Panc1 (cell line): ENCODE measurements around the gene GLT1D1. TPM values are rescaled to one million over a fixed set of nuclear protein-coding genes. Genes with fewer than 3 reads are reported as not detected.

Experiments
- ATAC-seq: fragments of 200-7000 bp; cut with Tn5 transposase; 2 replicates; pipeline ENCODE4 v1.9.1; 2020; ENCODE audit warnings: mild to moderate bottlenecking, moderate library complexity
- BruUV-seq: library from RNA; stranded (reverse); fragments of 400-500 nt; replicated peaks from 2 replicates; lab custom pipeline; 2021; lab: Mats Ljungman, UMichigan
- CTCF ChIA-PET: fragments of 300-600 bp; sonication (Branson Sonifier 250); formaldehyde crosslinking; loops from one replicate; lab custom pipeline; 2022; ENCODE audit warnings: antibody characterized with exemption; lab: Charles Lee
- POLR2A ChIA-PET: fragments of 300-600 bp; sonication (Branson Sonifier 250); formaldehyde crosslinking; loops from one replicate; lab custom pipeline; 2022; ENCODE audit warnings: antibody characterized with exemption; lab: Charles Lee
- DNase-seq: peaks from one replicate; pipeline ENCODE4 v3.0.0-alpha.2; 2010; ENCODE audit warnings: low read depth, low spot score
- H3K27ac ChIP-seq: 2 replicates; pipeline ENCODE4 v1.5.1; 2011; ENCODE audit warnings: mild to moderate bottlenecking, low read length, inconsistent platforms
- H3K27me3 ChIP-seq: fragments of 200-500 bp; sonication (Bioruptor generic); 2 replicates; pipeline ENCODE4 v1.6.0; 2014; ENCODE audit warnings: low read length, inconsistent platforms; ENCODE audit not compliant: control insufficient read depth, insufficient read depth
- H3K36me3 ChIP-seq: fragments of 200-500 bp; sonication (Bioruptor generic); 2 replicates; pipeline ENCODE4 v1.5.1; 2014; ENCODE audit warnings: inconsistent platforms, mild to moderate bottlenecking, low read length, moderate library complexity; ENCODE audit not compliant: control insufficient read depth, insufficient read depth
- H3K4me1 ChIP-seq: 2 replicates; pipeline ENCODE4 v1.5.1; 2011; ENCODE audit warnings: inconsistent platforms, mild to moderate bottlenecking, low read length, moderate library complexity; ENCODE audit not compliant: control insufficient read depth, insufficient read depth
- H3K4me3 ChIP-seq, 2 experiments: 2 replicates each; pipeline ENCODE4 v1.5.1; 2011 to 2012; ENCODE audit warnings: low read depth in 2 of 2, low read length in 2 of 2, mild to moderate bottlenecking in 2 of 2, inconsistent platforms in 1 of 2, moderate library complexity in 1 of 2
- H3K9me3 ChIP-seq: fragments of 200-500 bp; sonication (Bioruptor generic); 2 replicates; pipeline ENCODE4 v1.5.1; 2014; ENCODE audit warnings: low read depth, mild to moderate bottlenecking, inconsistent platforms, low read length, moderate library complexity; ENCODE audit not compliant: control insufficient read depth, insufficient read depth
- CTCF ChIP-seq: fragments of 450-650 bp; IDR thresholded peaks from 2 replicates; pipeline ENCODE4 v1.5.1; 2017; ENCODE audit warnings: mild to moderate bottlenecking
- POLR2AphosphoS5 ChIP-seq: IDR thresholded peaks from 2 replicates; pipeline ENCODE4 v1.6.1; 2012; ENCODE audit warnings: mild to moderate bottlenecking, low read depth, low read length, moderate library complexity
- SIN3A ChIP-seq: IDR thresholded peaks from 2 replicates; pipeline ENCODE4 v1.6.1; 2012; ENCODE audit warnings: low read depth, mild to moderate bottlenecking, low read length, moderate library complexity, borderline replicate concordance; ENCODE audit not compliant: insufficient read depth
- TCF7L2 ChIP-seq: IDR thresholded peaks from 2 replicates; pipeline ENCODE4 v1.6.1; 2011; ENCODE audit warnings: mild to moderate bottlenecking, low read depth, low read length, inconsistent platforms
- in situ Hi-C: cut with HindIII; loops from 2 replicates; pipeline ENCODE4 v1.10.0; 2016; ENCODE audit warnings: low sequenced_read_pairs, low pct_unique_long_range_greater_than_20kb
- intact Hi-C: fragments of 100-400 bp; cut with micrococcal nuclease; formaldehyde crosslinking; loops from one replicate; pipeline ENCODE4 v1.10.0; 2022; ENCODE audit not compliant: unreplicated experiment
- total RNA-seq: library from RNA; stranded (reverse); gene quantifications from one replicate; pipeline ENCODE4 v1.2.1, GENCODE V29; 2021; ENCODE audit not compliant: unreplicated experiment
- TF ChIP-seq, protein P1 (sequence below), 2 experiments: IDR thresholded peaks; 2 replicates each; pipeline ENCODE4 v1.6.1; 2011 to 2012; ENCODE audit warnings: low read depth in 2 of 2, control low read depth in 1 of 2, low read length in 1 of 2, mild to moderate bottlenecking in 1 of 2, moderate library complexity in 1 of 2; ENCODE audit not compliant: insufficient read depth in 1 of 2

GLT1D1 gene
- total RNA-seq, 1 experiment from 2014 or later = not detected

DNA sequence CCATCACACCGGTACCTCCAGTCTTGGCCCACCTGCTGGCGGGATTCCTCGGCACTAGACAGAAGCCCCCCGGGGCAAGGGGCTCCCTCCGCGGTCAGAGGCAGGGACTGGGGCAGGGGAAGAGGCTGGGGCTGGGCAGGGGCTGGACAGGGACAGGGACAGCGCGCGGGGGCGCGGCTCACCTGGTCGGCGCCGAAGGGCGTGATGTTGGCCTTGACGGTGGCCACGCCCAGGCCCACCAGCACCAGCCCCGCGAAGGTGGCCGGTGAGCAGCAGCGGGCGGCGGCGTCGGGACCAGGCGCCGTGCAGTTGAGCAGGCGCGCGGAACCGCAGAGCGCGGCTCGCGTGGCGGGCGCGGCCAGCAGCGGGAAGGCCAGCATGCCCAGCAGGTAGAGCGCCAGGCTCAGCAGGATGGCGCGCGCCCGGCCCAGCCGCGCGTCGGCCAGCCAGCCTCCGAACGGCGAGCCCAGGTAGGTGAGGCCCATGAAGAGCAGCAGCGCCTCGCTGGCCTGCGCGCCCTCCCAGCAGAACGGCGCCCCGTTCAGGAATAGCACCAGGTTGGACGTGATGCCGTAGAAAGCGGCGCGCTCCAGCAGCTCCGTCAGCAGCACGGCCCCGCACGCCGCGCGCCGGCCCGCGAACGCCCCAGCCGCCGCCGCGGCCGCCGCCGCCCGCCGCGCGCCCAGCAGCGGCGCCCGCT lies 29.9 kb upstream of the GLT1D1 start:
- H3K27ac ChIP-seq = peak overlapping the region; percentile 75
- TF ChIP-seq TCF7L2 (no peak), POLR2AphosphoS5 (no peak), CTCF (no peak), SIN3A (no peak)
- TF ChIP-seq, protein P1, sequence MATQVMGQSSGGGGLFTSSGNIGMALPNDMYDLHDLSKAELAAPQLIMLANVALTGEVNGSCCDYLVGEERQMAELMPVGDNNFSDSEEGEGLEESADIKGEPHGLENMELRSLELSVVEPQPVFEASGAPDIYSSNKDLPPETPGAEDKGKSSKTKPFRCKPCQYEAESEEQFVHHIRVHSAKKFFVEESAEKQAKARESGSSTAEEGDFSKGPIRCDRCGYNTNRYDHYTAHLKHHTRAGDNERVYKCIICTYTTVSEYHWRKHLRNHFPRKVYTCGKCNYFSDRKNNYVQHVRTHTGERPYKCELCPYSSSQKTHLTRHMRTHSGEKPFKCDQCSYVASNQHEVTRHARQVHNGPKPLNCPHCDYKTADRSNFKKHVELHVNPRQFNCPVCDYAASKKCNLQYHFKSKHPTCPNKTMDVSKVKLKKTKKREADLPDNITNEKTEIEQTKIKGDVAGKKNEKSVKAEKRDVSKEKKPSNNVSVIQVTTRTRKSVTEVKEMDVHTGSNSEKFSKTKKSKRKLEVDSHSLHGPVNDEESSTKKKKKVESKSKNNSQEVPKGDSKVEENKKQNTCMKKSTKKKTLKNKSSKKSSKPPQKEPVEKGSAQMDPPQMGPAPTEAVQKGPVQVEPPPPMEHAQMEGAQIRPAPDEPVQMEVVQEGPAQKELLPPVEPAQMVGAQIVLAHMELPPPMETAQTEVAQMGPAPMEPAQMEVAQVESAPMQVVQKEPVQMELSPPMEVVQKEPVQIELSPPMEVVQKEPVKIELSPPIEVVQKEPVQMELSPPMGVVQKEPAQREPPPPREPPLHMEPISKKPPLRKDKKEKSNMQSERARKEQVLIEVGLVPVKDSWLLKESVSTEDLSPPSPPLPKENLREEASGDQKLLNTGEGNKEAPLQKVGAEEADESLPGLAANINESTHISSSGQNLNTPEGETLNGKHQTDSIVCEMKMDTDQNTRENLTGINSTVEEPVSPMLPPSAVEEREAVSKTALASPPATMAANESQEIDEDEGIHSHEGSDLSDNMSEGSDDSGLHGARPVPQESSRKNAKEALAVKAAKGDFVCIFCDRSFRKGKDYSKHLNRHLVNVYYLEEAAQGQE (IDR thresholded peaks at IDR 0.05; ENCODE audit: insufficient read depth in 1 of 2, low read depth in 2 of 2, low read length in 1 of 2) = no peak
- ChIA-PET CTCF (no interaction called here), POLR2A (no interaction called here)
- DNase-seq (no peak), ATAC-seq (peak; percentile 70)
- intact Hi-C loops (no loop called here), in situ Hi-C loops (no loop called here)
- peaks cover 17% of the 10 kb centered on the region for H3K4me1 ChIP-seq
- H3K4me3 ChIP-seq = peak overlapping the region; percentile 79 to 91
- no peaks in the 10 kb centered on the region for H3K27me3 ChIP-seq
- peaks cover 6% of the 10 kb centered on the region; the same call in 1 of the 2 replicates for H3K36me3 ChIP-seq
- BruUV-seq = no TSS peak
- no peaks in the 10 kb centered on the region; the same call in 1 of the 2 replicates for H3K9me3 ChIP-seq

- Histone ChIP-seq H3K27me3 (no peaks in the 10 kb centered on the region), H3K36me3 (peaks cover 6% of the 10 kb centered on the region; the same call in 1 of the 2 replicates), H3K9me3 (no peaks in the 10 kb centered on the region; the same call in 1 of the 2 replicates), H3K4me1 (peaks cover 13% of the 10 kb centered on the region), H3K4me3 (peak within 1 kb of the TSS; percentile 91 to 97), H3K27ac (peak within 1 kb of the TSS; percentile 95)
- ChIA-PET CTCF (no interaction called here), POLR2A (no interaction called here)
- TSS peak; percentile 91 for BruUV-seq
- intact Hi-C loops = no loop called here
- DNase-seq = no peak
- in situ Hi-C loops = no loop called here
- ATAC-seq = peak; percentile 99
- TF ChIP-seq, protein P1 (IDR thresholded peaks at IDR 0.05; ENCODE audit: insufficient read depth in 1 of 2, low read depth in 2 of 2, low read length in 1 of 2) = 0 out of 4 replicates have a peak, but pooled peaks of 1 of the 2 experiments have one; percentile 35
- TF ChIP-seq SIN3A (peak; percentile 70; the same call in 1 of the 2 replicates), TCF7L2 (no peak), POLR2AphosphoS5 (peak; percentile 99)
These were observed 29.1 kb upstream of the GLT1D1 start, which contains the start of gene SLC15A4 for GRCh38 chr12:128823916-128824839. Gene SLC15A4 (minus strand): TSS chr12:128823958. CDS start chr12:128823943, 15 bp downstream.
